ENCODE results near the gene CORO2B. TPM values are rescaled to one million over a fixed set of nuclear protein-coding genes. Genes with fewer than 3 reads are reported as not detected.

The CORO2B gene
- total RNA-seq, 8 experiments from 2014 or later: 2.1 to 28.3 (median 16.4) TPM

DNA sequence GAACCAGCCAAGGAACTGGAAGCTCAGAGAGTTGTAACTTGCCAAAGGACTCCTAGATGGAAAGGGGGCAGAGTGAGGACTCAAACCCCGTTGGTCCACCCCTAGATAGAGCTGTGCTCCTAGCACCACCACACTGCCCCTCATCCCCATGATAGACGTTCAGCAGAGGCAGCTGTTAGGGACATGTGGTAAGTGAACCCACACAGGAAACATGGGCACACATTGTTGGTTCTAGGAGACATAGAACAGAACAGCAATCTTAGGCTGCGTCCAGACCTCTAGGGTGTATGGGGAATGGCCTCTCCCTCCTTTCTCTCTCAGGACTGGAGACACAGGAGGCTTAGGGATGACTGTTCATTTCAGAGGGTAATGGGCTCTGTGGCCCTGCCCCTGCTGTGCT, 139.2 kb downstream of the CORO2B start:
- Histone ChIP-seq H3K4me1 (replicated peaks in 1 of 2) (peaks cover 0 to 10% of the 10 kb centered on the region in 2 donors), H3K27ac (no peak overlapping the region), H3K4me3 (no peak overlapping the region)
- ATAC-seq (replicated peaks in 6 of 8): no peak
- 67 to 86% (median 80%) methylated on average over 1 to 2 of the region's 3 CpGs; no CpG with 5 or more reads in 7 of the 10 experiments for WGBS, 10 experiments
- in situ Hi-C loops (cut with MboI; ENCODE audit: low pct_unique_long_range_greater_than_20kb in 2 of 9, low sequenced_read_pairs in 9 of 9, unreplicated experiment in 9 of 9): no loop called here

GRCh38 chr15:68718468-68718867, 139.7 kb downstream of the CORO2B start:
- no peak overlapping the region for H3K27ac ChIP-seq
- peaks cover 0 to 10% of the 10 kb centered on the region in 2 donors for H3K4me1 ChIP-seq (replicated peaks in 1 of 2)
- in situ Hi-C loops (cut with MboI; ENCODE audit: low pct_unique_long_range_greater_than_20kb in 2 of 9, low sequenced_read_pairs in 9 of 9, unreplicated experiment in 9 of 9): no loop called here
- ATAC-seq (replicated peaks in 6 of 8): no peak
- 80 to 100% (median 95%) methylated on average over 1 to 6 of the region's 12 CpGs; no CpG with 5 or more reads in 7 of the 10 experiments for WGBS, 10 experiments
- H3K4me3 ChIP-seq: no peak overlapping the region

- no peak for ATAC-seq (replicated peaks in 6 of 8)
- no peak overlapping the region for H3K4me3 ChIP-seq
- no peak overlapping the region for H3K27ac ChIP-seq
- in situ Hi-C loops (cut with MboI; ENCODE audit: low pct_unique_long_range_greater_than_20kb in 2 of 9, low sequenced_read_pairs in 9 of 9, unreplicated experiment in 9 of 9): no loop called here
- 66 to 100% (median 90%) methylated on average over 1 to 3 of the region's 9 CpGs; no CpG with 5 or more reads in 5 of the 10 experiments for WGBS, 10 experiments
- peaks cover 0 to 10% of the 10 kb centered on the region in 2 donors for H3K4me1 ChIP-seq (replicated peaks in 1 of 2)
Observed at GRCh38 chr15:68719051-68719450, 140.3 kb downstream of the CORO2B start.

DNA sequence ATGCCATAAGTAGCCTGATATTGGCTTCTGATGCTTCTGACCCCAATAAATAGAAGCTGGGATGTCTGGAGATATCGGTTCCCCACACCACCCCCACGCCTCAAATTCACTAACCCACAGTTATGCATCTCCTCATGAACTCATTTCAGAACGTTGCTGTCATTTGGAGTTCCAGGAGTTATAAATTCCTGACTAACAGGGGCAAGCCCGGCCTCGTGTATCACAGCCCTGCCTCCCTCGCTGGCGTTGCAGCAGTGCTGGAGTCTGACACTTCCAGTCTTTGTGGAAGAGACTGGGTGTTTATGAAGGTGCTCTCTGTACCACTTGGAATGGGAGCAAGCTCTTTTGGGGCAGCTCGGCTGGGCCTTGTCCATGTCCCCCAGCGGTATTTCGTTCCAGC, 140.9 kb downstream of the CORO2B start:
- H3K27ac ChIP-seq: peak overlapping the region in 1 of 2 donors; percentile 9
- WGBS, 10 experiments: 37 to 83% (median 71%) methylated on average over 2 to 5 of the region's 10 CpGs; no CpG with 5 or more reads in 5 of the 10 experiments
- H3K4me3 ChIP-seq: no peak overlapping the region
- in situ Hi-C loops (cut with MboI; ENCODE audit: low pct_unique_long_range_greater_than_20kb in 2 of 9, low sequenced_read_pairs in 9 of 9, unreplicated experiment in 9 of 9): no loop called here
- H3K4me1 ChIP-seq (replicated peaks in 1 of 2): peaks cover 0 to 10% of the 10 kb centered on the region in 2 donors
- peak in 5 of 8 experiments; percentile 29 to 88 (median 54) for ATAC-seq (replicated peaks in 6 of 8)

- in situ Hi-C loops (cut with MboI; ENCODE audit: low pct_unique_long_range_greater_than_20kb in 2 of 9, low sequenced_read_pairs in 9 of 9, unreplicated experiment in 9 of 9): no loop called here
- no peak for ATAC-seq (replicated peaks in 6 of 8)
- peaks cover 0 to 10% of the 10 kb centered on the region in 2 donors for H3K4me1 ChIP-seq (replicated peaks in 1 of 2)
- H3K27ac ChIP-seq: no peak overlapping the region
- 88 to 100% (median 94%) methylated on average over 1 to 5 of the region's 5 CpGs; no CpG with 5 or more reads in 1 of the 10 experiments for WGBS, 10 experiments
- no peak overlapping the region for H3K4me3 ChIP-seq
Observed at GRCh38 chr15:68721886-68722285, 143.1 kb downstream of the CORO2B start.

DNA sequence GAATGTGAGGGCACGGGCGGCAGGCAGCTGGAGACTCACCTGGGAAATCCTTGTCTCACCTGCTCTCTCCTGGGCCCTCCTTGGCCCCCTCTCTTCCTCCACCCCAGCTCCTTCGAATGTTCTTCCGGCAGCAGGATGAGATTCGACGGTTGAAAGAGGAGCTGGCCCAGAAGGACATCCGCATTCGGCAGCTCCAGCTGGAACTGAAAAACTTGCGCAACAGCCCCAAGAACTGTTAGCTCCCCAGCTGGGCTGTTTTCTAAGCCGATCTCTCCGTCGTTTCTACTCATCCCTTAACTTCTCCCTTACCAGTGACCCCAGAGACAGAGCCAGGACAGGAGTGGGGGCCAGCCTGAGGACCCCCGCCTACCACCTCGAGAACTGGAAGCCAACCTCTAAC, 146.9 kb downstream of the CORO2B start:
- Histone ChIP-seq H3K4me1 (replicated peaks in 1 of 2) (peaks cover 2 to 3% of the 10 kb centered on the region in 2 donors), H3K4me3 (no peak overlapping the region), H3K27ac (no peak overlapping the region)
- WGBS, 10 experiments: 63 to 72% methylated on average over 10 of the region's 14 CpGs; no CpG with 5 or more reads in 8 of the 10 experiments
- in situ Hi-C loops (cut with MboI; ENCODE audit: low pct_unique_long_range_greater_than_20kb in 2 of 9, low sequenced_read_pairs in 9 of 9, unreplicated experiment in 9 of 9): no loop called here
- peak in 1 of 8 experiments; percentile 16 for ATAC-seq (replicated peaks in 6 of 8)

DNA sequence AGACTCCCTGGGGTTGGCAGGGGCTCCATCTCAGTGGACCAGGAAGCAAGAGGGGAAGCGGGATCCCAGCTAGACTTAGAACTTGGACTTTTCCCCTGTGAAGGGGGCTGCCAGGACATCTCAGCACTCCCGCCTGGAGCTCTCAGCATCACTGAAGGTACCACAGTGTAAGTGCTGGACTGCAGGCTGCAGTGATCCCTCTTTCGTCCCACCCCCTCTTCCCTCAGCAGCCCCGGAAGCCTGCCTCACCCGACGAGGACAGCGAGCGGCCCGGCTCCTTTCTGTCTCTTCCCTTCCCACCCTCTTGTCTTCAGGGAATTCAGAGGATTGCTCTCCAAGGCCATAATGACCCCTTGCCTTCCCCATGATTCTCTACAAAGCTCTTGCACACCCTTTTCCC, 147.5 kb downstream of the CORO2B start:
- no peak for ATAC-seq (replicated peaks in 6 of 8)
- no peak overlapping the region for H3K27ac ChIP-seq
- no peak overlapping the region for H3K4me3 ChIP-seq
- WGBS, 10 experiments: 100% methylated on average over 3 of the region's 9 CpGs; no CpG with 5 or more reads in 9 of the 10 experiments
- in situ Hi-C loops (cut with MboI; ENCODE audit: low pct_unique_long_range_greater_than_20kb in 2 of 9, low sequenced_read_pairs in 9 of 9, unreplicated experiment in 9 of 9): no loop called here
- peaks cover 3% of the 10 kb centered on the region in 2 donors for H3K4me1 ChIP-seq (replicated peaks in 1 of 2)

DNA sequence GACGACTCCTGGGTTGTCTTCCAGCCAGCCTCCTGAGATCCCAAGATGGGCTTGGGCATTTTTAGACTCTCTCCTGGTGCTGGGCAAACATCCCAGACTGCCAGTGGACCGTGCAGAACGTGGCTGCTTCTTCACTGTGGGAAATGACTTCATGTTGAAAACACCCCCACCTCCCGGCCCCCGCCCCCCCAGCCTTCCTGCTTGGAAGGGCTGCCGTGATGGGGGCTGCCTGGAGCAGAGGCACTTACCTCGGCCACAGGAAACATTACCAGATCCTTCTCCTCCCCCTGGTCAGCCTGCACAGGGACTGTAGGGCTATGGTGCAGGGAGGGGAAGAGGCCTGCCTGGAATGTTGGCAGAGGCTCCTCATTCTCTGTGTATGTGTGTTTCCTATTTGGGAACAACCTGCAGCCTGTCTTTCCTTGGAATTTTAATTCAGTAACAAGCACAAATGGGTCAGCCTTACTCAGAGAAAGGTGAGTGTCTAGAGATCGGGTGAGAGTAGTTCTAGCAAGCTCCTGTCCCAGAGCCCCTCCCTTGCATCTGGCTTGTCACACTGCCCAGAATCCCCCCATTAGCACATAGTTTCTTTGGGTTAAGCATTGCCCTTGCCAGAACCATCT, 151.1 kb downstream of the CORO2B start:
- peak in 6 of 8 experiments; percentile 14 to 61 (median 27) for ATAC-seq (replicated peaks in 6 of 8)
- 20 to 100% (median 60%) methylated on average over 1 to 3 of the region's 8 CpGs; no CpG with 5 or more reads in 5 of the 10 experiments for WGBS, 10 experiments
- in situ Hi-C loops (cut with MboI; ENCODE audit: low pct_unique_long_range_greater_than_20kb in 2 of 9, low sequenced_read_pairs in 9 of 9, unreplicated experiment in 9 of 9): loop anchor here in 1 of 9 experiments (10.0 kb wide), 1 partner anchor 145 kb away; no protein-coding TSS in a partner anchor
- Histone ChIP-seq H3K4me3 (no peak overlapping the region), H3K27ac (no peak overlapping the region), H3K4me1 (replicated peaks in 1 of 2) (peaks cover 3% of the 10 kb centered on the region in 2 donors)

- ATAC-seq (replicated peaks in 6 of 8): peak; percentile 32 to 86 (median 75)
- Histone ChIP-seq H3K27ac (no peak overlapping the region), H3K4me3 (no peak overlapping the region), H3K4me1 (replicated peaks in 1 of 2) (peaks cover 3% of the 10 kb centered on the region in 2 donors)
- WGBS, 10 experiments: 33 to 83% (median 67%) methylated on average over 1 to 4 of the region's 6 CpGs; no CpG with 5 or more reads in 5 of the 10 experiments
- in situ Hi-C loops (cut with MboI; ENCODE audit: low pct_unique_long_range_greater_than_20kb in 2 of 9, low sequenced_read_pairs in 9 of 9, unreplicated experiment in 9 of 9): loop anchor here in 1 of 9 experiments (10.0 kb wide), 1 partner anchor 144 kb away; no protein-coding TSS in a partner anchor
Observed at GRCh38 chr15:68730471-68730919, 151.7 kb downstream of the CORO2B start.

GRCh38 chr15:68730976-68731897, 152.4 kb downstream of the CORO2B start:
- Histone ChIP-seq H3K4me3 (no peak overlapping the region), H3K27ac (no peak overlapping the region), H3K4me1 (replicated peaks in 1 of 2) (peaks cover 3% of the 10 kb centered on the region in 2 donors)
- peak in 2 of 8 experiments; percentile 4 to 10 for ATAC-seq (replicated peaks in 6 of 8)
- 37 to 87% (median 74%) methylated on average over 3 to 7 of the region's 15 CpGs; no CpG with 5 or more reads in 5 of the 10 experiments for WGBS, 10 experiments
- in situ Hi-C loops (cut with MboI; ENCODE audit: low pct_unique_long_range_greater_than_20kb in 2 of 9, low sequenced_read_pairs in 9 of 9, unreplicated experiment in 9 of 9): loop anchor here in 1 of 9 experiments (10.0 kb wide), 1 partner anchor 144 kb away; no protein-coding TSS in a partner anchor

DNA sequence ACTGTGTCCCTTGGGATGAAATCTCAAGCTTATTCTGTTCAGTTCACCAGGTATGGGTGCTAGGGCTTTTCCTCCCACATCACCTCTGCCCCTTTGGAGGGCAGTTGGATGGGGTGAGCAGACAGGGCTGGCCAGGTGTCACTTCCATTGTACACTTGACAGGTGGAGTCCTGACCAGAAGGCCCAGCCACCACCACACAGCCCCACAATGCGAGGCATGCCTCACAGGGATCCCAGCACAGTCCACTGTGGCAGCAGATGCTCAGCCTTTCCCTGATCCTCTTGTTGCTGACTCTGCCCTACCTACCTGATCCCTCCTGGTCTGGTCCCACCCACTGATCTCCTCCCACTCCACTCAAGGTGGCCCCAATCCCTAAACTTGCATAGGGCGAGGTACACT, 153.7 kb downstream of the CORO2B start:
- Histone ChIP-seq H3K4me1 (replicated peaks in 1 of 2) (peaks cover 3% of the 10 kb centered on the region in 2 donors), H3K27ac (no peak overlapping the region), H3K4me3 (no peak overlapping the region)
- ATAC-seq (replicated peaks in 6 of 8): no peak
- in situ Hi-C loops (cut with MboI; ENCODE audit: low pct_unique_long_range_greater_than_20kb in 2 of 9, low sequenced_read_pairs in 9 of 9, unreplicated experiment in 9 of 9): loop anchor here in 1 of 9 experiments (10.0 kb wide), 1 partner anchor 142 kb away; no protein-coding TSS in a partner anchor
- 83 to 100% (median 86%) methylated on average over 1 to 2 of the region's 2 CpGs; no CpG with 5 or more reads in 5 of the 10 experiments for WGBS, 10 experiments

DNA sequence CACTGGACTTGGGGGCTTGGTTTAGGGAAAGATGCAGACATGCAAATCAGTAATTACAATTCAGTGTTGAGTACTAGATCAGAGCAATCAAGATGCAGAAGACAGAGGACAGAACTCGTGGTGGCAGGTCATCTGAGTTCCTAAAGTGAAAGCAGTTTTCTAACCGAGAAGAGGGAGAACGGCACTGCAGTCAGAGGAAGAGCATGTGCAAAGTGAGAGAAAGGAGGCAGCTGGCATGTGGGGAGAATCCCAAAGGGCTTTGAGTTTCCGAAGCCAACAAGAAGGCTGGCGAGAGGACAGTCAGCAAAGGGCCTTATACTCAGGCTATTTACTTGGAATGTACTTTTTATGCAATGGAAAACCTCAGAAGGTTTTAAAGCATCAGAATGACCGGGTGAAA, 154.9 kb downstream of the CORO2B start:
- ATAC-seq (replicated peaks in 6 of 8): peak in 1 of 8 experiments; percentile 33
- no peak overlapping the region for H3K27ac ChIP-seq
- H3K4me1 ChIP-seq (replicated peaks in 1 of 2): peaks cover 3% of the 10 kb centered on the region in 2 donors
- H3K4me3 ChIP-seq: no peak overlapping the region
- WGBS, 10 experiments: 28 to 80% (median 39%) methylated on average over 2 to 6 of the region's 6 CpGs
- in situ Hi-C loops (cut with MboI; ENCODE audit: low pct_unique_long_range_greater_than_20kb in 2 of 9, low sequenced_read_pairs in 9 of 9, unreplicated experiment in 9 of 9): loop anchor here in 1 of 9 experiments (10.0 kb wide), 1 partner anchor 141 kb away; no protein-coding TSS in a partner anchor
